Omental fat pad (tissue), 4 donors: ENCODE measurements around the gene TEAD4. TPM values are rescaled to one million over a fixed set of nuclear protein-coding genes. Genes with fewer than 3 reads are reported as not detected.
A peak's percentile ranks its signal among the peaks of the same experiment; 100 is the strongest.

ENCODE experiments used
- ATAC-seq: fragments of 150-250 bp; one replicate; pipeline ENCODE4 v1.9.1; 2016; ENCODE audit warnings: mild to moderate bottlenecking, moderate library complexity; ENCODE audit not compliant: low FRiP score
- DNase-seq: peaks from one replicate; pipeline ENCODE4 v3.0.0-alpha.2; 2019; ENCODE audit warnings: low spot score
- total RNA-seq, 4 donors: library from RNA; depleted of rRNA; stranded (reverse); fragments of >200 nt; gene quantifications; one replicate each; pipeline ENCODE4 v1.1.0, GENCODE V29; 2016
- TF ChIP-seq, protein P1 (sequence below), 3 donors: fragments of 450-650 bp; IDR thresholded peaks; one replicate each; pipeline ENCODE4 v1.5.1; 2016 to 2017; ENCODE audit warnings: antibody characterized with exemption in 3 of 3, mild to moderate bottlenecking in 3 of 3, moderate library complexity in 2 of 3

The TEAD4 gene
- total RNA-seq, 4 donors from 2014 or later = 14.5 to 79.3 (median 17.0) TPM

DNA sequence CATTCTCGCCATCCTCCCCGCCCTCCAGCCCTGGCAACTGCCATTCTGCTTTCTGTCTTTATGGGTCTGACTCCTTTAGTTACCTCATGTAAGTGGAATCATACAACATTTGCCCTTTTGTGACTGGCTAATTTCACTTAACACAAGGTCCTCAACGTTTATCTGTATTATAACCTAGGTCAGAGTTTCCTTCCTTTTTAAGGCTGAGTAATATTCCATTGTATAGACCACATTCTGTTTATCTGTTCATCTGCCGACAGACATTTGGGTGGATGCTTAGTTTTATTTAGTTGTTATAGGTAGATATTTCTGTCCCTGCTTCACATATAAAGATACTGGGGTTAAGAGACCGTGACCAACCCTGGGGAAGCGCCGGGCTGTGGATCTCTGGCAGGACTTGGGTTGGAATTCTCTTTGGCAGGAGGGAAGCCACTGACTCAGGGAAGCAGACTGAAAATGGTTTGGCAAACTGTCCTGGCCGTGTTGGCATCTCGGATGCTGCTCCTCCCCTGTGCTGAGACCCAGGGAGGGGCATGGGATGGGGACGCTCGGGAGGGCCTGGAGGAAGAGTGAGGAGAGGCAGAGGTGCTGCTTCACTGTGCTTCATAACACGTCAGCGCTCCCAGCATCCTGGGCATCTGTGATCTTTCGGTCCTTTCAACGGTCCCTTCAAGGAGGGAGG is 38.9 kb downstream of the TEAD4 start:
- DNase-seq = no peak
- TF ChIP-seq, protein P1, sequence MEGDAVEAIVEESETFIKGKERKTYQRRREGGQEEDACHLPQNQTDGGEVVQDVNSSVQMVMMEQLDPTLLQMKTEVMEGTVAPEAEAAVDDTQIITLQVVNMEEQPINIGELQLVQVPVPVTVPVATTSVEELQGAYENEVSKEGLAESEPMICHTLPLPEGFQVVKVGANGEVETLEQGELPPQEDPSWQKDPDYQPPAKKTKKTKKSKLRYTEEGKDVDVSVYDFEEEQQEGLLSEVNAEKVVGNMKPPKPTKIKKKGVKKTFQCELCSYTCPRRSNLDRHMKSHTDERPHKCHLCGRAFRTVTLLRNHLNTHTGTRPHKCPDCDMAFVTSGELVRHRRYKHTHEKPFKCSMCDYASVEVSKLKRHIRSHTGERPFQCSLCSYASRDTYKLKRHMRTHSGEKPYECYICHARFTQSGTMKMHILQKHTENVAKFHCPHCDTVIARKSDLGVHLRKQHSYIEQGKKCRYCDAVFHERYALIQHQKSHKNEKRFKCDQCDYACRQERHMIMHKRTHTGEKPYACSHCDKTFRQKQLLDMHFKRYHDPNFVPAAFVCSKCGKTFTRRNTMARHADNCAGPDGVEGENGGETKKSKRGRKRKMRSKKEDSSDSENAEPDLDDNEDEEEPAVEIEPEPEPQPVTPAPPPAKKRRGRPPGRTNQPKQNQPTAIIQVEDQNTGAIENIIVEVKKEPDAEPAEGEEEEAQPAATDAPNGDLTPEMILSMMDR (IDR thresholded peaks at IDR 0.05) = no peak
- no peak for ATAC-seq

GRCh38 chr12:2998789-2999264 is 39.6 kb downstream of the TEAD4 start:
- no peak for DNase-seq
- TF ChIP-seq, protein P1 (IDR thresholded peaks at IDR 0.05) = no peak
- ATAC-seq = peak; percentile 91

GRCh38 chr12:2999265-2999841 is 40.2 kb downstream of the TEAD4 start:
- DNase-seq (no peak), ATAC-seq (peak; percentile 3)
- TF ChIP-seq, protein P1 (IDR thresholded peaks at IDR 0.05) = no peak

GRCh38 chr12:3000548-3001275 is 41.5 kb downstream of the TEAD4 start:
- TF ChIP-seq, protein P1 (IDR thresholded peaks at IDR 0.05) = no peak

DNA sequence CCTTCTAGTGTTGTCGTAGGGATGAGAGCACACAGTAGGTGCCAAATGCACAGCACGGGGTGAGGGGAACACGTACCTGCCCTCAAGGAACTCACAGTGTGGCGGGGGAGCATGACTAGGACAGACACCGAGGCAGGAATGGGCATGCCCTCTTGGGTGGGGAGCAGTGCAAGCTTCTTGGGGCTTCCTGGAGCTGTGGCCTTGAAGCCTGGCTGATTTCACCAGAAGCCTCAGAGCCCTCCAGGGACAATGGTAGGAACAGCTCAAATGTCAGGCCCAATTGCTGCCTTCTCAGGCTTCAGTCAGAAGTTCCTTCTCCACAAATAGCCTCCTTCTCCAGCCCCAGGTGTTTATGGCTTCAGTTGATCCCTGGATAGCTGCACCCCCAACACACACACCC is 43.4 kb downstream of the TEAD4 start:
- TF ChIP-seq, protein P1 (IDR thresholded peaks at IDR 0.05) = no peak
- no peak for DNase-seq
- ATAC-seq = no peak

More at GRCh38 chr12:3000548-3001275, 41.5 kb downstream of the TEAD4 start:
- no peak for ATAC-seq
- DNase-seq = no peak

- ATAC-seq (no peak), DNase-seq (no peak)
- TF ChIP-seq, protein P1 (IDR thresholded peaks at IDR 0.05) = no peak
Observed at GRCh38 chr12:3003357-3003992, 44.3 kb downstream of the TEAD4 start.
